ENCODE results near the gene C19orf47.
"Not testable (repeated sequence)": the region's sequence is repeated elsewhere in the genome, so short reads cannot be mapped to it uniquely, and the experiment has no call there.

C19orf47 gene

DNA sequence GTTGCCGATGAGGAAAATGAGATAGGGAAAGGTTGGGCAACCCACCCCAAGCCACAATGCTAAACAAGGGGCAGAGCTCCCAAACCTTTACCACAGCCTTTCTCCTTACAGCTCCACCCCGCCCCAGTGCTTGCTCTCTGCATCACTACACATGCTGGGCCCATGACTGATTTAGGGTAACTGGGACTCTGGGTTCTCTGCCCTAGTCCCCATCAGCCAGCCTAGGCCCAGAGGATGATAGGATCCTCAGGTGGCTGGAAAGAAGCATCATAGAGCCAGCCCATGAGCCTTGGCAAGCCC, 11.6 kb downstream of the C19orf47 start:
- TF ChIP-seq CTCF (IDR thresholded peaks at IDR 0.05) = no peak
- DNase-seq (ENCODE audit: low spot score) = no peak
- Histone ChIP-seq H3K4me3 (no peak overlapping the region), H3K27ac (no peak overlapping the region)

DNA sequence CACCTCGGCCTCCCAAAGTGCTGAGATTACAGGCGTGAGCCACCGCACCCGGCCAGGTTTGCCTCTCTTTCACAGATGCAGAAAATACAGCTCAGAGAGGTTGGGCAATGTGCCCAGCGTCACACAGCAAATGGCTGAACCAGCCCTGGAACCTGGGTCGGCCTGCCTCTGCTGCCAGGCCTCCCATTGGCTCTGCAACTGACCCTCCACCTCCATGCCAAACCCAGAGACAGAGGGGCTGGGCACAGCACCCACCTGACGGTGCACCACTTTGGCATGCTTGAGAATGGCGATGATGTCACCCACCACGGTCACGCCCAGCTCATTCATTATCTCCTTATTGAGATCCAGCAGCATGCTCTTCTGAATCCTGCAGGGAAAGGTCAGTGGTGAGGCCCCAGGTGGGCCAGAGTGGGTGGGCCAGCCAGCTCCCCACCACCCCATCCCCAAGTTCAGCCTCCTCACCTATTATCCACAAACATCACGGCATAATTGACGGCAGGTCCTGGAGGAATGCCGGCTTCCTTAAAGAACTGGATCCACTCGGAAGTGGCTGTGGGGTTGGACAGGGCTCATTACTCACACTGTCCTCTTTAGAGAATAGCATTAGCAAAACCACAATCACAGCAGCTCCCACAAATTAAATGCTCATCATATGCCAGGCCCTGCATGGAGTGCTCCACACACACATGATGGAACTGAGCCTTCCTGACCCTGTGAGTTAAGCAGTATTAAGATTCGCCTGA, 12.2 kb downstream of the C19orf47 start:
- no peak overlapping the region for H3K27ac ChIP-seq
- H3K4me3 ChIP-seq = no peak overlapping the region
- DNase-seq (ENCODE audit: low spot score) = no peak
- no peak for TF ChIP-seq CTCF (IDR thresholded peaks at IDR 0.05)

GRCh38 chr19:40335101-40335500, 13.1 kb downstream of the C19orf47 start:
- TF ChIP-seq CTCF (IDR thresholded peaks at IDR 0.05) = no peak
- Histone ChIP-seq H3K27ac (no peak overlapping the region), H3K4me3 (no peak overlapping the region)
- DNase-seq (ENCODE audit: low spot score) = no peak

DNA sequence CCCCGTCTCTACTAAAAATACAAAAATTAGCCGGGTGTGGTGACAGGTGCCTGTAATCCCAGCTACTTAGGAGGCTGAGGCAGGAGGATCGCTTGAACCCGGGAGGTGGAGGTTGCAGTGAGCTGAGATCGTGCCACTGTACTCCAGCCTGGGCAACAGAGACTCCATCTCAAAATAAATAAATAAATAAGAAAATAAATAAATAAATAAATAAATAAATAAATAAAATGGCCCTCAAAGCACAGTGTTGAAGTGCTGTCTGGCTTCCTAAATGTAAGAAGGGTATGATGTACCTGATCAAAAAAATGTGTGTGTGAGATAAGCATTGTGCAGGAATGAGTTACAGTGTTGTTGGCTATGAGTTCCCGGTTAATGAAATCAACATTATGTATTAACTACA, 15.1 kb downstream of the C19orf47 start:
- not testable (repeated sequence) for H3K27ac ChIP-seq; DNase-seq (ENCODE audit: low spot score); H3K4me3 ChIP-seq

- TF ChIP-seq CTCF (IDR thresholded peaks at IDR 0.05) = no peak
- no peak overlapping the region for H3K4me3 ChIP-seq
- DNase-seq (ENCODE audit: low spot score) = no peak
- H3K27ac ChIP-seq = no peak overlapping the region
Observed at GRCh38 chr19:40332669-40333068, 15.5 kb downstream of the C19orf47 start.

- no peak for DNase-seq (ENCODE audit: low spot score)
- Histone ChIP-seq H3K4me3 (no peak overlapping the region), H3K27ac (no peak overlapping the region)
- TF ChIP-seq CTCF (IDR thresholded peaks at IDR 0.05) = no peak
Observed at GRCh38 chr19:40331052-40331451, 17.1 kb downstream of the C19orf47 start.

DNA sequence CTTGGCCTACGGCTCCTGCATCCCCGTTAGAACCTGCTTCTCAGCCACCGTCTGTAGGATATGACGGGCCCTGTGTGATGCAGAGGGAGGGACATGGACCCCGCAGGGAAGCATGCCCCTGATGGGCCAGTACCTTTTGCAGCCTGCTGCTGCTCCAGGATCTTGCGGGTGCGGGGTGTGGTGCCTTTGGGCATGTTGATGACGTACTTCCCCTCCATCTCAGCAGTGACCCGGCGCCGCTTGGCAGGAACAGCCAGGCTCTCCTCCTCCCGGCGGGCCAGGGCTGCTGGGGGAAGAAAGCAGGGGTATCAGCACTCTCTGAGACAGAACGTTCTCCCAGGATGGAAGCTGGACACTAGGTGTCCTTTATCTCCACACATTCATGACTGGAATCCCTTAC, 22.0 kb downstream of the C19orf47 start:
- H3K27ac ChIP-seq = no peak overlapping the region
- H3K4me3 ChIP-seq = no peak overlapping the region
- no peak for DNase-seq (ENCODE audit: low spot score)
- TF ChIP-seq CTCF (IDR thresholded peaks at IDR 0.05) = no peak

GRCh38 chr19:40323705-40324104, 24.5 kb downstream of the C19orf47 start:
- no peak for TF ChIP-seq CTCF (IDR thresholded peaks at IDR 0.05)
- Histone ChIP-seq H3K4me3 (no peak overlapping the region), H3K27ac (no peak overlapping the region)
- DNase-seq (ENCODE audit: low spot score) = no peak
